Breast epithelium (tissue), 3 donors: ENCODE measurements around the gene CLEC3A.

ENCODE experiments used
- POLR2A ChIP-seq: fragments of 450-650 bp; IDR thresholded peaks from one replicate; pipeline ENCODE4 v1.6.1; 2016; ENCODE audit warnings: antibody characterized with exemption, mild to moderate bottlenecking, moderate library complexity
- POLR2AphosphoS5 ChIP-seq, 3 donors: sonication (generic); formaldehyde crosslinking; IDR thresholded peaks; one replicate each; pipeline ENCODE4 v1.6.1; 2017; ENCODE audit warnings: antibody characterized with exemption in 3 of 3
- TF ChIP-seq, protein P1 (sequence below), 3 donors: fragments of 450-650 bp; IDR thresholded peaks; one replicate each; pipeline ENCODE4 v1.5.1; 2016 to 2017; ENCODE audit warnings: antibody characterized with exemption in 3 of 3, mild to moderate bottlenecking in 3 of 3, moderate library complexity in 3 of 3

DNA sequence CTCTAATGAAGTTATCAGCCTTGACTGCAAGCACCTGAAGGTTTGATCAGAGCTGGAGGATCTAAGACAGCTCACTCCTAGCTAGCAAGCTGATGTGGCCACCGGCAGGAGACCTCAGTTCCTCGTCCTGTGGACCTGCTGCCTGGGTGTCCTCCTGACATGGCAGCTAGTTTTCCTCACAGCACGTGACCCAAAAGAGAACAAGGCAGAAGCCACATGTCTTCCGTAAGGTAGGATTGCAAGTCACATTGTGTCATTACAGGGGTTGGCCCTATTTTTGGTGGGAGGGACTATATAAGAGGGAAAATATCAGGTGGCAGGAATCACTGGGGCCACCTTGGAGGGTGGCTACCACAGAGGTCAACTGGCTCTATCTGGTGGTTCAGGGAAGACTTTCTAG is 59.0 kb downstream of the CLEC3A start:
- TF ChIP-seq, protein P1, sequence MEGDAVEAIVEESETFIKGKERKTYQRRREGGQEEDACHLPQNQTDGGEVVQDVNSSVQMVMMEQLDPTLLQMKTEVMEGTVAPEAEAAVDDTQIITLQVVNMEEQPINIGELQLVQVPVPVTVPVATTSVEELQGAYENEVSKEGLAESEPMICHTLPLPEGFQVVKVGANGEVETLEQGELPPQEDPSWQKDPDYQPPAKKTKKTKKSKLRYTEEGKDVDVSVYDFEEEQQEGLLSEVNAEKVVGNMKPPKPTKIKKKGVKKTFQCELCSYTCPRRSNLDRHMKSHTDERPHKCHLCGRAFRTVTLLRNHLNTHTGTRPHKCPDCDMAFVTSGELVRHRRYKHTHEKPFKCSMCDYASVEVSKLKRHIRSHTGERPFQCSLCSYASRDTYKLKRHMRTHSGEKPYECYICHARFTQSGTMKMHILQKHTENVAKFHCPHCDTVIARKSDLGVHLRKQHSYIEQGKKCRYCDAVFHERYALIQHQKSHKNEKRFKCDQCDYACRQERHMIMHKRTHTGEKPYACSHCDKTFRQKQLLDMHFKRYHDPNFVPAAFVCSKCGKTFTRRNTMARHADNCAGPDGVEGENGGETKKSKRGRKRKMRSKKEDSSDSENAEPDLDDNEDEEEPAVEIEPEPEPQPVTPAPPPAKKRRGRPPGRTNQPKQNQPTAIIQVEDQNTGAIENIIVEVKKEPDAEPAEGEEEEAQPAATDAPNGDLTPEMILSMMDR (IDR thresholded peaks at IDR 0.05) = no peak
- TF ChIP-seq POLR2A (no peak), POLR2AphosphoS5 (IDR thresholded peaks at IDR 0.05) (no peak)
